GM21526 (cell line): ENCODE results near the gene USP43.
"Not testable (repeated sequence)": the region's sequence is repeated elsewhere in the genome, so short reads cannot be mapped to it uniquely, and the experiment has no call there.

Experiments used
- ATAC-seq: cut with Tn5 transposase; IDR thresholded peaks from one replicate; pipeline ENCODE4 v1.9.1; 2021; ENCODE audit warnings: moderate library complexity; ENCODE audit not compliant: unreplicated experiment, low FRiP score

The USP43 gene

GRCh38 chr17:9661027-9661426 is 15.7 kb downstream of the USP43 start:
- ATAC-seq = no peak

- not testable (repeated sequence) for ATAC-seq
These were observed 18.2 kb downstream of the USP43 start for GRCh38 chr17:9663511-9663910.

GRCh38 chr17:9666461-9667050 is 21.2 kb downstream of the USP43 start:
- no peak for ATAC-seq

GRCh38 chr17:9668517-9668916 is 23.2 kb downstream of the USP43 start:
- no peak for ATAC-seq

DNA sequence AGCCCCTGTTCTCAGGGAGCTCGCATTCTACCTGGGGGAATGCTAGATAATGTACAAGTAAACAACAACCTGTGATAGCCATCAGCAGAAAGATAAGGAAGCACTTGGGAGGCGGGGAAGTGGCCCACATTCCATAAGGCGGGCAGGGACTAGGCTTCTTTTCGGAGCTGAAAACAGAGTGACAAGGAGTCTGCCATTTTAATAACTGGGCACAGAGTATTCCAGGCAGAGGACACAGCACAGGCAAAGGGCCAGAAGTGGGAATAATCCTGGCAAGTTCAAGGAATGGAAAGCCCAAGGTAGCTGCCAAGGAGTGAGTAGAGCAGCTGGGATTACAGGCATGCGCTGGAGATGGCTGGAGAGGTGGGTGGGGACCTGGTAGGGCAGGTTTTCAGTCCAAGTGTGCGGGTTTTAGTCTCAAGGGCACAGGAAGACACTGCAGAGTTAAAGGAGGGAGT is 24.3 kb downstream of the USP43 start:
- no peak for ATAC-seq

- no peak for ATAC-seq
These were observed 25.3 kb downstream of the USP43 start for GRCh38 chr17:9670596-9670995.

GRCh38 chr17:9671559-9671958 is 26.2 kb downstream of the USP43 start:
- no peak for ATAC-seq

GRCh38 chr17:9672266-9672665 is 26.9 kb downstream of the USP43 start:
- no peak for ATAC-seq

GRCh38 chr17:9672691-9673090 is 27.4 kb downstream of the USP43 start:
- no peak for ATAC-seq

GRCh38 chr17:9676084-9676483 is 30.8 kb downstream of the USP43 start:
- no peak for ATAC-seq

- no peak for ATAC-seq
These were observed 31.5 kb downstream of the USP43 start for GRCh38 chr17:9676820-9677310.

GRCh38 chr17:9677411-9677810 is 32.1 kb downstream of the USP43 start:
- ATAC-seq = no peak

- ATAC-seq = no peak
These were observed 32.6 kb downstream of the USP43 start for GRCh38 chr17:9677896-9678295.

DNA sequence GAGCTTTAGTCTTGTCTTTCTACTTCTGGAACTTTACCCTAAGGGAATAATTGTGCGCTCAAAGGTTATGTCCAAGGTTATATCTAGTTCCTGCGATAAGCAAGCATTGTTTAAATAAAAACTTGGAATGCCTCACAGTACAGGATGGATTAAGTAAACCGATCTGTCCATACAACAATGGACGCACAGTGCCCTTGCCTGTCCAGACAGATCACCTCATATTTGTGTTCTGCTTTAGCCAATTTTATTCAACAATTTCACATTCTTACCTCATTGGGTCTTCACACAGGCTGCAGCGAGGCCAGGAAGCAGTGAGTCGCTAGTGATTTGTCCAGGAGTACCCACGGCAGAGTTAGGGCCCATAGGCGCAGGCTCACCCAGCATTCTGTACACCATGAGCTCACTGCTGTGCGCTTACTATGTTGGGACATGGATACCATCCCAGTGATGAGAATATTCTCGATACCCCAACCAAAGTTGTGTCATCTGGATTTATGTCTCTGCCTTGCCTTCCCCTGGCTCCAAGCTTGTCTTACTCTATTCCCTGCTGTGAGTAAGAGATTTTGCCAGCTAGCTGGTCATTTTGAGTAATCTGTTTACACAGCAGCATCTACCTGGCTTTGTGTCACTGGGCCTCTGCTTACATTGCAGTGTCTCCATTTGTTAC is 39.8 kb downstream of the USP43 start:
- no peak for ATAC-seq

- ATAC-seq = no peak
These were observed 48.4 kb downstream of the USP43 start for GRCh38 chr17:9693755-9694154.

GRCh38 chr17:9696279-9697044 is 51.1 kb downstream of the USP43 start:
- ATAC-seq = no peak

DNA sequence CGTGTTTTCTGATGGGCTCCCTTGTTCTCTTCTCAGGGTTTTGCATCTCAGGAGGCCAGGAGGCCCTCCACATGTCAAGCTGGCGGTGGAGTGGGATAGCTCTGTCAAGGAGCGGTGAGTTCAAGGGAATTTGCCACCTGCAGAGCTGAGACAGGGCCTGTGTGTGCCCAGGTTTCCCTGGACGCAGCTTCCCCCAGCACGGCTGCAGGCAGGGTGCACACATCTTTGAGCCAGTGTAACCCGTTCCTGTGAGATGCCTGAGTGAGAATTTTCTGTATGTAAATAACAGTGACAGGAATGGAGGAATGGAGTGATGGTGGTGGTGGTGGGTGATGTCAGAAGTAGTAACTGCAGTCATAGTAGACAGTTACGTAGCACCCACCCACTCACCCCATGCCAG is 54.8 kb downstream of the USP43 start:
- ATAC-seq = no peak

GRCh38 chr17:9700754-9701476 is 55.6 kb downstream of the USP43 start:
- ATAC-seq = no peak

DNA sequence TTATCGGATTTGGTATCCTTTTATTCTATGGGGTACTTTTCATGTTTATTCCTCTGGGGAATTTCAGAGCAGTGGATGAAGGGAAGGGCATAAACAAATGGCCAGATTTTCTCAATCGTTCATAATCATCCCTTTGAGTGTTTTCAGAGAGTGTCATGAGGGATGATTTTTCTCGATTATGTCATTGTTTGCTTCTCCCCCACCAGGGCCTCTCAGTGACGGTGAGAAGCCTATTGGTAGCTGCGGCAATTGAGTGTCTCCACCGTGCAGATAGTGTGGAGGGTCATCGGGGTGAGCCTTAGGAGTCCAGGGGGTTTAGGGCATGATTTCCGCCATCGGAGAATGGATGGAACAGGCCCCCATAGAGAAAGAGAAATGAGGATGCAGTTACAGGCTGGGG is 57.2 kb downstream of the USP43 start:
- no peak for ATAC-seq

DNA sequence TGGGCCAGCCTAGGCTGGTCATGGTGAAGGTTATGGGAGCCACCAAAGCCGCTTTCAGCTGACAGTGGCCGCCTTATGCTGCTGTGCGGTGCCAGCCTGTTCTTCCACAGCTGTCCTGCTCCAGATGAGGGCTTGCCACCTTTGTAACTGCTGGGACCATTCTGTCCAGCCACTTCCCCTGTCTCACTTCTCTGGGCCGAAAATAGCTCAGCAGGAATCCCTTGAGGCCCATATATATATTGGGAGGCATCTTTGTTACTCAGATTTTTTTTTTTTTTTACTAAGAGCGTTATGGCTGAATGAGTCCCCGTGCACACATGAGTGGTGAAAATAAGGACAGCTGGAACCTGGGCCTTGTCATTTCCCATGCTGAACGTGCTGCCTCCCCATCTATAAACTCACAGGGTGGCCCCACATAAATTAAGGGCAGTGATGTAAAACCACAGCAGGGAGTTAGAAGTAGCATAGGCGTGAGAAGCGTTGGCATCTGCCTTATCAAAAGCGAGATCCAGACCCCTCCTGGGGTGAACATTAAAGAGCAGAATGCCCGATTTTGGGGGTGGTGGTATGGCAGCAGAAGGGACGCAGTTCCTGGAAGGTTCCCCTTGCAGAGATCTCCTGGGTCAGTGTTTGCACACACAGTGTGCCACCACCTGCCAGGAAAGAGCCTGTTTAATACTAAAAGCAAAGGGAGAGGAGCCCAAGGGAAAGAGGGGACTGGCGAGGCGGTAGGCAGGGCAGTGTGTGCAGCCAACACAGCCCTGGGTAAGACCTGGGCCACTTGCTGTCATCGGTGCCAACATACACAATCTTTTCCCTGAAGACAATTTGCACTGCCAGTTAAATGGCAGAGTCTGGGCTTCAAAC is 57.8 kb downstream of the USP43 start:
- no peak for ATAC-seq
